HT-29 (cell line): ENCODE measurements around the gene DIDO1. TPM values are rescaled to one million over a fixed set of nuclear protein-coding genes. Genes with fewer than 3 reads are reported as not detected.

Experiments used
- DNase-seq: peaks from one replicate; pipeline ENCODE4 v3.0.0-alpha.2; 2015; ENCODE audit warnings: low spot score
- total RNA-seq: library from RNA; depleted of rRNA; stranded (reverse); fragments of >200 nt; shearing (Covaris generic); gene quantifications from 2 replicates; pipeline ENCODE4 v1.2.3, GENCODE V29; 2014

Gene DIDO1
- total RNA-seq, 1 experiment from 2014 or later: 78.5 TPM

DNA sequence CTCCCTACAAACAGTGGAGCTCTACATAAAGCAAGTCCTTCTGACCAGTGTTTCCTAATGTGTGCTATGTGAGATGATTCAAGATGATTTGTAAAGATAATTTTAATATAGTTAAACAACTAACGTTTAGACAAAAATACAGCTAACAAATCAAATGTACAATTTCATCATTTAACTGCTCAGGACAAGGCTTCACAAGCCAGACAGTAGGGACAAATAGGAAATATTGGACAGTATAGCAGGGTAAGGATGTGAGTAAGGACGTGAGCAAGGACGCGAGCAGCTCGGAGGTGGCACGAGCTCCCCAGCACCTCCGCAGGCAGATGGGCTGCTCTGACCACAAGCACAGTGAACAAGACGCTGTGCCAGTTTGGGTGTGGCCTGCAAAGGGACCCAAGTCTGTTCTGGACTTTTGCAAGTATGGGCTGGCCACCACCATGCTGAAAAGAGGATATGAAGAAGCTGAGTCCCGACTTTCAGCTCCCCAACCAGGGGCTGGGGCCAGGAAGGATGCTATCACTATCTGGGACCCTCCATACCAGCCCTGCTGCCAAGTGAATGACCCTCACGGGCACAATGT lies 14.5 kb downstream of the DIDO1 start:
- no peak for DNase-seq

DNA sequence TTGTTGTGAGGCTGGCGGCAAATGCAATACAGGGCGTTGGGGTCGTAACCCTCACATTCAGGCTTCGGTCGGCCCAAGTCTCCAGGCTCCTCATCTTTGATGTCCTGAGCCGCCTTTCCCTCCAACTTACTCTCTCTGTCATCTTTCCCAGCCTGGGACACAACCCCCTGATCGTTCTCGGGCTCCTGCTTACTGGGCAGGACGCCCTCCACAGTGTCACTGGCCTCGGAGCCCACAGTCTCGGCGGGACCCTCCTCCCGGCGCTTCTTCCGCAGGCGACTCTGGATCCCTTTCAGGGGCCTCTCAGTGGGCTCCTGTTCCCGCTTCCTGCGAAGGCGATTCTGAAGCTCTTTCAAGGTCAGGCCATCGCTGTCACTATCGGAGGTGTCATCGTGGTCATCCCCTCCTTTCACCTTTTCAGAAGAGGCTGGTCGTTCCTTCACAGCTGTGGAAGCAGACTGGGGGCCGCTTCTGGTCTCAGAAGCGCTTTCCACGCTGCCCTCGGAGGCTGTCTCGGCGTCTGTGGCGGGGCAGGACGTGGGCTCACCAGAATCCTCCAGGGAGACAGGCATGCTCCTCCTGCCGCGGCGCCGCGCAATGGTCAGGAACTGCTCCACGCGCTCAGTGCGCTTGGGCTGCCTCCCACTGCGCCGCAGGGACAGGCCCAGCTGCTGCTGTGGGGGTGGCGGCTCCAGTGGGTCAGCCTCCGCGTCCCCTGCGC lies 15.4 kb downstream of the DIDO1 start:
- no peak for DNase-seq

DNA sequence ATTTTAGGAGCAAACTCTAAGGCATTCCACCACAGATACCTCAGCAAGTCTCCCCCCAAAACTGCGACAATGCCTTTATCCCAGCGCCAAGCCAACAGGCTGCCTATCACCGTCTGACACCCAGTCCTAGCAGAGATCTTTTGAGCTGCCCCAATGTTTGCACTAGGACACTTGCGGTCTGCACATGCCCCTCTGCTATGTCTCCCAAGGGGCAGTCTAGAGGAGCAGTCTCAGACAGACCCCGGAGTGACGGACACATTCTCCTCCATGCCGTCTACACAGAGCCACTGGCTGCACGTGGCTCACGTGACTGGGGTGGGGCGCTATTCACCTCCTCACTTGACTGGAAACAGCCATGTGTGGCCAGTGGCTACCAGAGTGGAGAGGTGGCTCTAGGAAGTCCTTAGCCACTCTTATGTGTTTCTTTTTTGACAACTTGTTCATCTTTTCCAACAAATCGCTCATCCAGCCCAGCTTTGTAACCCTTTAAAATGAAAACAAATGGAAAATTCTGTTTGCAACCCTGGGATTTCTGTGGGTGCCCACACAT lies 16.0 kb downstream of the DIDO1 start:
- no peak for DNase-seq

DNA sequence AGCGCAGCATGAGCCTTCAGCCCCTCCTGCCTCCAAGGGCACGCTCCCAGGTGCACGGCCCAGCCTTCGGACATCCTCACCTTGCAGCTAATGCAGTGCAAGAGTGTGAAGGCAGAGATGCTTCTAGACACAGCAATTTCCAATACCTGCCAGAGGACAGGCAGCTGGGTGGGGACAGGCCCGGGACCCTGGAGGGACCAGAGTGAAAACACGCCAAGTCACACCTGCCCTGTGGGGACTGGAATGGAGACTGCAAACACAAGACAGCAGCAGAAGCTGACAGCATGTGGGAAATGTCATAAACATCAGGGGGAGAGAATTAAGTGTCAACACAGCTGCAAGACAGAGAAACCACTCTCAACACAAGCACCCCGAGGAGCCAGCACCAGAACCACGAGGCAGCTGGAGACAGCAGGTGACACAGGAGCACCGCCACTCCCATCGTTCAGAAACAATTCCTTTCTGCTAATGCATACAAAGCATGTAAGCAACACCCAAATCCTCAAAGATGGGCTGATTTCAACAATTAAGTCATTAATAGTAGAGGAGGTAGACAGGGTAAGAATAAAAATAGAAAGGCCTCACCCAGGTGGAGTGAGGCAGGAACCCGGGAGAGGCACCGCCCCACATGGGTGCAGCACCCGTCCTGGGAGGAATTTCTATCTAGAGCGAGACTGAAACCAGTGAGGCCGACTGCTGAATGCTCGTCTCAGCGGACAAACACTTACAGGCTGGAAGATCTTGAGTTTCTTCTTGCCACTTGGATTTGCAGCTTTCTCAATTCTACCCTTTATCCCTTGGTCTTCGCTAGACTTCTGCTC lies 17.1 kb downstream of the DIDO1 start:
- DNase-seq: no peak

DNA sequence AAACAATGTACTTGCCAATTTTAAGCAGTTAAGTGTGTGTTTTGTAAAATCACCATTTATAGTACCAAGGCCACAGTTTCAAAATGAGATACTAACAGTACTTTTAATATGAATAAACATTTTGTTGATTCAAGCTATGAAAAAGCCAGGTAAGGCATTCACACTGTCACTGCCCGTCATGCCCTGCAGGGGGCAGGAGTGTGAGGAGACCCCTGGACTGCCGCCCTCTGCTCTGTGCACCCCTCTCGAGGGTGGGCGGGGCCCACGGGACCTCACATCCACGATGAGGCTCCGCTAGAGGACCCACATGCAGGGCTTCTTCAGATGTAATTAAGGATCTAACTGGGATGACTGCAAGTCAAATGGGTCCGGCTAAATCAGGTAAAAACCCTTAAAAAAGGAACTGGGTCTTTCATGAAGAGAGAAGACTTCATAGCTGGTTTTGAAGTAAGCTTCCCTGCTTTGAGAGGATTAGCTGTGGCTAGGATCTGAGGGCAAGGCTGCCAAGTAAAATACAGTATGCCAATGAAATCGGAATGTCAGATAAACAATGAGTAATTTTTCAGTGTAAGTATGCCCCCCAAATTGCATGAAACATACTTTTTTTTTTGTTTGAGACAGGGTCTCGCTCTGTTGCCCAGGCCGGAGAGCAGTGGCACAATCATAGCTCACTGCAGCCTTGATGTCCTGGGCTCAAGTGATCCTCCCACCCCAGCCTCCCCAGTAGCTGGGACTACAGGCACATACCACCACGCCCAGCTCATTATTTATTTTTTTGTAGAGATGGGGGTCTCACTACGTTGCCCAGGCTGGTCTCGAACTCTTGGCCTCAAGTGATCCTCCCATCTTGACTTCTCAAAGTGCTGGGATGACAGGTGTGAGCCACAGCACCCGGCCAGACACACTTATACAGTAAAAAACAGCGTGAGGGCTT lies 18.7 kb downstream of the DIDO1 start:
- no peak for DNase-seq

DNA sequence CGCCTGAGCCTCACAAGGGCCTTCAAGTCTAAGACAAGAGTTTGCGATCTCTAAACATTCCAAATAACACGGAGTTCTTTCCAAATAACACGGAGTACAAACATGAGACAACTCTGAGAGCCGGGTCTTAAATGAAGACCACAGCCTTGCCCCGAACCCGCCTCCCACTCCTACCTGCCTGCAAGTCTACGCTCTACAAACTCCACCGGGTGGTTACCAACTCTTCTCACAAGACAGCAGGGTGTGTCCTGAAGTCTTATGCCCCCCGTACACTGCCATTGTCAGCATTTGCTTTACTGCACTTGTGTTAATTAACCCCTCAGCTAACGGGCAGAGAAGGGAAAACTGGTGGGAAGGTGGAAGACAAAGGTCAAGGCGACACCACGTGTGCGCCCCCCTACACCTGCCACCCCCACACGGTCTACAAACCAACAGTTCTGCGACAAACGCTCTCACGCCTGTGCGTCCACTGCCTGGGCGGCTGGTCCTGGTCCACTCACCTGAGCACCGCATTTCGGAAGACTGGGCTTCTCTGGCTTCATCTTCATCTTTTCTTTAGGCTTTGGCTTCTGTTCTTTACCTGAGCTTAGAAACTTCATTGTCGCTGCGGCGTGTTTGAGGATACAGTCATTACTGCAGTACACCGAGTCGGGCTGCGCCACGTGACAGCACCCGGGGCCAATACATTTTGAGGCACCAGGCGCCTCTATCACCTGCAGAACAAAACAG lies 19.5 kb downstream of the DIDO1 start:
- DNase-seq: no peak

DNA sequence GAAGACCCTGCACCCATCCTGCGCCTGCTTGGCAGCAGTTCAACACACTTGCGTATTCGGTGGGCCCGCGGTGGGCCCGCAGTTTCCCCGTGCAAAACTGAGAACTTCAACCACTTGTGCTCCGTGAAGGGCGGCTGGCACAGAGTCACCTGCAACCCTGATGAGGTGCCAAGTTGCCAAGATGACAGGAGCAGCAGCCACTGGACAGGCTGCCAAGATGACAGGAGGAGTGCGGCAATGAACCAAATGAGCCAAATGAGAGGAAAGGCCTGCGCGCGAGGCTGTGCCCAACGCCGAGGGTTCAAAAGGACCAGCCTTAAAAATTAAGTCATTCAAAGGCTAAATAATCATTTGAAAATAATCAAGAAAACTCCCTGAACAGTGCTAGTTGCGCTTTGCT lies 20.1 kb downstream of the DIDO1 start:
- no peak for DNase-seq

GRCh38 chr20:62905536-62906117 lies 20.7 kb downstream of the DIDO1 start:
- DNase-seq: no peak

DNA sequence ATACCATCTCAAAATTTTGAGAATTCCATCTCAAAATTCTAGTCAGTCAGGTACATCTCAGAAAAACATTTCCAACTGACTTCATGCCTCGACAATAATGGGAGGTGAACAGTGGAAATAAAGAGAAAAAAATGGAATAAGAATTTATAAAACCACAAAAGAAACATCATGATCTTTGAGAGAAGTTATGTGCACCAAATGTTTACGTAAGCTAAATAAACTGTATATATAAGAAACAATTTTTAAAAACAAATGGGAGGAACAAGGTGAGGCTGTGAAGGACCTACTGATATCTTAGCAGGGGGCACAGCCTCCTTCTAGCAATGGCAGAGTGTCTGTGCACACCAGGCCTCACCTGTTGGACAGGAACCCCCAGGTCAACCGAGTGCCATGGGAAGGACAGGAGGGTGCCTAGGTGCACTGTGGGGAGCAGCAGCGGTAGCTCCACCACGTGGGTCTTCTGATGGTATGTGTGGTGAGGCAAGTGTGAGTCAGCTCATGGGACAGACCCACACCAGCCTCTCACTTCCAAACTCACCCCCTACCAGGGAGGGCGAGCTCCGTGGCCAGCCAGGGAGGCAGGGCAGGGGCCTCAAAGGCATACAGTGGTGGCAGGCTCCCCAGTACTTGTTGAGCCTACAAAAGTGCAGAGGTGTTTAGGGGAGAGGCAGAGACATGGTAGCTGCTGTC lies 23.2 kb downstream of the DIDO1 start:
- no peak for DNase-seq

GRCh38 chr20:62901891-62902290 lies 24.4 kb downstream of the DIDO1 start:
- no peak for DNase-seq

DNA sequence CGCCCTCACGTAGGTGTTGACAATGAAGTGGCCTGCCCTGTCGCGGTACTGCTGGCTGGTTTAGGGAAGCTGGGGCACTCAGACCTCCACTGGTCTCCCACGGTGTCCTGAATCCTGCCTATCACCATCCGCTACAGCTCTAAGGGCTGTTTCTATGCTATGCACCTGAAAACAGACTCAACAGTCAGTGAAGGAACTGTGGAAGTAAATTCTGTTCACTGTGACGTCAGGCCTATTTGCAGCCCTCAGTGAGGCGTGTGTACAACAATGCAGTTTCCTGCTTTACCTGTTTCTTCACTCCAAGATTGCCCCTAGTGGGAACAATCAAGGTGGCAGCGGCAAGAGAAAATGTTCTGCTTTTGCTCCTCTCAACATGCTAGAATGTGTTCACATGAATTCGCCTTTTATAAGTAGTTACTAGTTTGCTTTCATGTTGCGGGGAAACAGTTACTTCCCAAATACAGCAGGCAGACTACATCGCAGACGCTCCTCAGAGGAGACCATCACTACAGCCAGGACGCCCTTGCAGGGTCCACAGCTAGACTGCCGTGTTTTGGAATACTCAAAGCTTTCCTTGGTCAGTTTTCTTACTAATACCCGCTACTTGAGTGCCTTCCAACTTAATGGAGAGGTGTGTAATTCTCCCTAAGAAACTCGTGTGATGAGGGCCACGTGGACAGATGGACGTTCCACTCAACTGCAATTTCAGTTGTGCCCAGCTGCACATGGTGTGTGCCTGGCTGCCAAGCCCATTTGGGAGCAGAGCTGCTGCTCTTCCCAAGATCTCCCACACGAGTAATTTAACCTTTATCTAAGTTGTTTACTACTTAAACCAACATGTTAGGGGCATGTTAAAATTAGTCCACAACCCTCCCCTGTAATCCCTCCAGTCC lies 25.4 kb downstream of the DIDO1 start:
- peak; percentile 87 for DNase-seq

- peak; percentile 88 for DNase-seq
These were observed 26.1 kb downstream of the DIDO1 start for GRCh38 chr20:62900052-62900691.

DNA sequence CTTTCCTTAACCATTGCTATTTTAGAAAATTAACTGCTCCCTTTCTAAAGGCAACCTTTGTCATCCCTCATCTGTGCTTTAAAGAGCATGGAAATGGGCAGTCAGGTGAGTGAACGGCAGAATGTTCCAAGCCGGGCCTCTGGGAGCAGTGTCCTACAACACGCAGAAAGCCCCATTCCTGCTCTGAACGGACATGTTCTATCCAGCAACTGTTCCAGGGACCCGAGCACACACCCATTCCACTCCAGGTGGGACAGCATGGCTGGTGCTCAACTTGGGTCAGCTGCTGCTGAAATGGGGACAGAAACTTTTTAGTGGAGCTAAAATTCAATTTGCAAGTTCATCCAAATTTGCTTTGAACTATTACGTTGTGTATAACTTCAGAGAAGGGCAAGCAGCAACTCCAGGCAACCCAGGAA lies 26.7 kb downstream of the DIDO1 start:
- DNase-seq: no peak

- no peak for DNase-seq
These were observed 27.2 kb downstream of the DIDO1 start for GRCh38 chr20:62898970-62899632.

DNA sequence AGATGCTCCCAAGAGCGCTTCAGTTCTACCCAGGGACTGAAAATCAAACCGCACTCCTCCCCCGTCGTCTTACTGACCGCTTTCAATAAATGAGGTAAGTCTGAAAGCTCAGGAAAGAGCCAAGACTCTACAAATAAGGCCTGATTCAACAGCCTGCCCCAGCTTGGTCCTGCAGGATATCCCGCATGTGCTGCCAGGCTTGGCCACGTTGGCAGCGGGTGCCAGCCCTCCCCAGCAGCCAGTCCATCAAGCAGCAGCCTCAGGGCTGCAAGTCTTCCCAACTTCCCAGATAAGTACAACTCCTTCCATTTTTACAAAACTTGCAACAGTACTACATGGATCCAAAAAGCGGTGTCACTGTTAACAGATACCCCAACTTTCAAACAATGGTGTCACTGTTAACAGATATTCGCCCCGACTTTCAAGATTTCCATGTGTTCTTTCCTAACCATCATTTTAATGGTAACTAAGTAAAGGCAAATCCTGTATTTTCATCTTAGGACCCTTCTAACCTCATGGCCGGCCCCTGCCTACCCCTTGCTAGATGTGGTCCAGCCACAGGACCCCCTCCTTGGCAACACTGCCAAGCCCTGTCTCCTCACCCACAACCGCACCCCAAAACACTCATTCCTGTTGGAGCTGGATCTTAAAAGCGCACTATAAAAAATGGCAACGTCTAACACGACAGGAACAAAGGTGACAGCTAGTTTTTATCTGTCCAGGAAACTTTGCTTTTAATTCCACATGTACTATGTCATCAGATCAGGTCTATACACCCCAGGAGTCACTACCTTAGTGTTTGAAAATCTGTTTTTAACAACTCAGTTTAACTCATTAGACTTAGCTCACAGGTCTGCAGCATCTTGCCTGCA lies 28.0 kb downstream of the DIDO1 start:
- no peak for DNase-seq

GRCh38 chr20:62897666-62898065 lies 28.6 kb downstream of the DIDO1 start:
- DNase-seq: no peak
